ENCODE data around the gene AATK. TPM values are rescaled to one million over a fixed set of nuclear protein-coding genes. Genes with fewer than 3 reads are reported as not detected.

Gene AATK
- total and polyA plus RNA-seq, 9 of the 15 experiments (the other 6 are each of a cell fraction or from before 2014, with no cell fraction given): 0.11 to 0.55 (median 0.38) TPM; not detected in 5

DNA sequence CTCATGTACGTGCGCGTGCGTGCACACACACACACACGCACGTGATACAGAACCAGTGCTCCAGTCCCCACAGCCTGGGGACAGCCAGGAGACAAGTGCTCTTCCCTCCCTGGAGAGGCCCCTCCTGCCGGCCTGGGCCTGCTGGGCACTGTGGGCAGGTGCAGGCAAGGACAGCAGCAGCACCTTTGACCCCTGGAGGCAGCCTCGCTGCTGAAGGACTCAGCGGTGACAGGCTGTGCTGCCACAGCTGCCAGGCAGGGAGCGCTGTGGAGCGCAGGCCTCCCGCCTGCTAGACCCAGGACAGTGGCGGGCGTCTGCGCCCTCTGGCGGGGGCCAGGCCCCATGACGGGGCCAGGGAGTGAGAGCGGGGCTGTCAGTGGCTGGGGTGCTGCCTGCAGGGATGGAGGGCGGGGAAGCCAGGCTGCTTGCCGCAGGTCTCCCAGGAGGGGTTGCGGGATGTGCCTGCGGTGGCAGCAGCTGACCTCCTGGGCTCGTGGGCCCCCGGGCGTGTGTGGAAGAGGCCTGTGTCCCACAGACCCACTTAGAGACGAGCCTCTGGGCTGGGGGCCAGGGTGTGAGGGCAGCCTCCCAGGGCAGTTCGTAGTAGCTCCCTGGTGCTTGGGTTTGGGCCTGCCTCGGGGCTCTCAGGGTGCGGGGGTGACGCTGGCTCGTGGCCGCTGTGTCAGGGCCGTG lies 64.3 kb downstream of the AATK start (continued):
- TF ChIP-seq, protein P1, sequence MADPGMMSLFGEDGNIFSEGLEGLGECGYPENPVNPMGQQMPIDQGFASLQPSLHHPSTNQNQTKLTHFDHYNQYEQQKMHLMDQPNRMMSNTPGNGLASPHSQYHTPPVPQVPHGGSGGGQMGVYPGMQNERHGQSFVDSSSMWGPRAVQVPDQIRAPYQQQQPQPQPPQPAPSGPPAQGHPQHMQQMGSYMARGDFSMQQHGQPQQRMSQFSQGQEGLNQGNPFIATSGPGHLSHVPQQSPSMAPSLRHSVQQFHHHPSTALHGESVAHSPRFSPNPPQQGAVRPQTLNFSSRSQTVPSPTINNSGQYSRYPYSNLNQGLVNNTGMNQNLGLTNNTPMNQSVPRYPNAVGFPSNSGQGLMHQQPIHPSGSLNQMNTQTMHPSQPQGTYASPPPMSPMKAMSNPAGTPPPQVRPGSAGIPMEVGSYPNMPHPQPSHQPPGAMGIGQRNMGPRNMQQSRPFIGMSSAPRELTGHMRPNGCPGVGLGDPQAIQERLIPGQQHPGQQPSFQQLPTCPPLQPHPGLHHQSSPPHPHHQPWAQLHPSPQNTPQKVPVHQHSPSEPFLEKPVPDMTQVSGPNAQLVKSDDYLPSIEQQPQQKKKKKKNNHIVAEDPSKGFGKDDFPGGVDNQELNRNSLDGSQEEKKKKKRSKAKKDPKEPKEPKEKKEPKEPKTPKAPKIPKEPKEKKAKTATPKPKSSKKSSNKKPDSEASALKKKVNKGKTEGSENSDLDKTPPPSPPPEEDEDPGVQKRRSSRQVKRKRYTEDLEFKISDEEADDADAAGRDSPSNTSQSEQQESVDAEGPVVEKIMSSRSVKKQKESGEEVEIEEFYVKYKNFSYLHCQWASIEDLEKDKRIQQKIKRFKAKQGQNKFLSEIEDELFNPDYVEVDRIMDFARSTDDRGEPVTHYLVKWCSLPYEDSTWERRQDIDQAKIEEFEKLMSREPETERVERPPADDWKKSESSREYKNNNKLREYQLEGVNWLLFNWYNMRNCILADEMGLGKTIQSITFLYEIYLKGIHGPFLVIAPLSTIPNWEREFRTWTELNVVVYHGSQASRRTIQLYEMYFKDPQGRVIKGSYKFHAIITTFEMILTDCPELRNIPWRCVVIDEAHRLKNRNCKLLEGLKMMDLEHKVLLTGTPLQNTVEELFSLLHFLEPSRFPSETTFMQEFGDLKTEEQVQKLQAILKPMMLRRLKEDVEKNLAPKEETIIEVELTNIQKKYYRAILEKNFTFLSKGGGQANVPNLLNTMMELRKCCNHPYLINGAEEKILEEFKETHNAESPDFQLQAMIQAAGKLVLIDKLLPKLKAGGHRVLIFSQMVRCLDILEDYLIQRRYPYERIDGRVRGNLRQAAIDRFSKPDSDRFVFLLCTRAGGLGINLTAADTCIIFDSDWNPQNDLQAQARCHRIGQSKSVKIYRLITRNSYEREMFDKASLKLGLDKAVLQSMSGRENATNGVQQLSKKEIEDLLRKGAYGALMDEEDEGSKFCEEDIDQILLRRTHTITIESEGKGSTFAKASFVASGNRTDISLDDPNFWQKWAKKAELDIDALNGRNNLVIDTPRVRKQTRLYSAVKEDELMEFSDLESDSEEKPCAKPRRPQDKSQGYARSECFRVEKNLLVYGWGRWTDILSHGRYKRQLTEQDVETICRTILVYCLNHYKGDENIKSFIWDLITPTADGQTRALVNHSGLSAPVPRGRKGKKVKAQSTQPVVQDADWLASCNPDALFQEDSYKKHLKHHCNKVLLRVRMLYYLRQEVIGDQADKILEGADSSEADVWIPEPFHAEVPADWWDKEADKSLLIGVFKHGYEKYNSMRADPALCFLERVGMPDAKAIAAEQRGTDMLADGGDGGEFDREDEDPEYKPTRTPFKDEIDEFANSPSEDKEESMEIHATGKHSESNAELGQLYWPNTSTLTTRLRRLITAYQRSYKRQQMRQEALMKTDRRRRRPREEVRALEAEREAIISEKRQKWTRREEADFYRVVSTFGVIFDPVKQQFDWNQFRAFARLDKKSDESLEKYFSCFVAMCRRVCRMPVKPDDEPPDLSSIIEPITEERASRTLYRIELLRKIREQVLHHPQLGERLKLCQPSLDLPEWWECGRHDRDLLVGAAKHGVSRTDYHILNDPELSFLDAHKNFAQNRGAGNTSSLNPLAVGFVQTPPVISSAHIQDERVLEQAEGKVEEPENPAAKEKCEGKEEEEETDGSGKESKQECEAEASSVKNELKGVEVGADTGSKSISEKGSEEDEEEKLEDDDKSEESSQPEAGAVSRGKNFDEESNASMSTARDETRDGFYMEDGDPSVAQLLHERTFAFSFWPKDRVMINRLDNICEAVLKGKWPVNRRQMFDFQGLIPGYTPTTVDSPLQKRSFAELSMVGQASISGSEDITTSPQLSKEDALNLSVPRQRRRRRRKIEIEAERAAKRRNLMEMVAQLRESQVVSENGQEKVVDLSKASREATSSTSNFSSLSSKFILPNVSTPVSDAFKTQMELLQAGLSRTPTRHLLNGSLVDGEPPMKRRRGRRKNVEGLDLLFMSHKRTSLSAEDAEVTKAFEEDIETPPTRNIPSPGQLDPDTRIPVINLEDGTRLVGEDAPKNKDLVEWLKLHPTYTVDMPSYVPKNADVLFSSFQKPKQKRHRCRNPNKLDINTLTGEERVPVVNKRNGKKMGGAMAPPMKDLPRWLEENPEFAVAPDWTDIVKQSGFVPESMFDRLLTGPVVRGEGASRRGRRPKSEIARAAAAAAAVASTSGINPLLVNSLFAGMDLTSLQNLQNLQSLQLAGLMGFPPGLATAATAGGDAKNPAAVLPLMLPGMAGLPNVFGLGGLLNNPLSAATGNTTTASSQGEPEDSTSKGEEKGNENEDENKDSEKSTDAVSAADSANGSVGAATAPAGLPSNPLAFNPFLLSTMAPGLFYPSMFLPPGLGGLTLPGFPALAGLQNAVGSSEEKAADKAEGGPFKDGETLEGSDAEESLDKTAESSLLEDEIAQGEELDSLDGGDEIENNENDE (IDR thresholded peaks at IDR 0.05; ENCODE audit: low read depth, low read length): no peak
- TF ChIP-seq ZNF785 (CRISPR knock-in tag; IDR thresholded peaks at IDR 0.05) (no peak), RB1 (IDR thresholded peaks at IDR 0.05; ENCODE audit: low read depth) (peak; percentile 99), BCL6 (CRISPR knock-in tag; IDR thresholded peaks at IDR 0.05) (no peak), ZNF507 (tag; conservative IDR thresholded peaks at IDR 0.05) (no peak), ZFX (CRISPR knock-in tag; IDR thresholded peaks at IDR 0.05) (no peak), POLR3A (IDR thresholded peaks at IDR 0.05; ENCODE audit: borderline replicate concordance, extremely low read depth, insufficient read depth, insufficient read length) (no peak), HOXB6 (CRISPR knock-in tag; IDR thresholded peaks at IDR 0.05; ENCODE audit: borderline replicate concordance) (no peak), MEF2D (tag; conservative IDR thresholded peaks at IDR 0.05; ENCODE audit: low read depth) (no peak), PTTG1 (tag; IDR thresholded peaks at IDR 0.05; ENCODE audit: low read depth) (no peak), PHF21A (IDR thresholded peaks at IDR 0.05; ENCODE audit: borderline replicate concordance, low read depth) (peak; percentile 60; the same call in 1 of the 2 replicates), TEAD4 (IDR thresholded peaks at IDR 0.05; ENCODE audit: low read length) (0 out of 2 replicates have a peak, but pooled peaks have one; percentile 13), TEAD4 (CRISPR knock-in tag; IDR thresholded peaks at IDR 0.05; ENCODE audit: borderline replicate concordance) (no peak), L3MBTL2 (IDR thresholded peaks at IDR 0.05) (peak; percentile 38; the same call in 1 of the 2 replicates), KDM5B (IDR thresholded peaks at IDR 0.05; ENCODE audit: insufficient replicate concordance, low read depth, low read length) (no peak), ZNF239 (CRISPR knock-in tag; IDR thresholded peaks at IDR 0.05) (no peak)
